GM19397 (cell line): Measurements from ENCODE around the gene SLC25A38.
"Not testable (repeated sequence)": the region's sequence is repeated elsewhere in the genome, so short reads cannot be mapped to it uniquely, and the experiment has no call there.

Experiments used
- ATAC-seq: cut with Tn5 transposase; IDR thresholded peaks from one replicate; pipeline ENCODE4 v1.9.1; 2021; ENCODE audit warnings: mild to moderate bottlenecking, moderate library complexity; ENCODE audit not compliant: unreplicated experiment

The SLC25A38 gene

DNA sequence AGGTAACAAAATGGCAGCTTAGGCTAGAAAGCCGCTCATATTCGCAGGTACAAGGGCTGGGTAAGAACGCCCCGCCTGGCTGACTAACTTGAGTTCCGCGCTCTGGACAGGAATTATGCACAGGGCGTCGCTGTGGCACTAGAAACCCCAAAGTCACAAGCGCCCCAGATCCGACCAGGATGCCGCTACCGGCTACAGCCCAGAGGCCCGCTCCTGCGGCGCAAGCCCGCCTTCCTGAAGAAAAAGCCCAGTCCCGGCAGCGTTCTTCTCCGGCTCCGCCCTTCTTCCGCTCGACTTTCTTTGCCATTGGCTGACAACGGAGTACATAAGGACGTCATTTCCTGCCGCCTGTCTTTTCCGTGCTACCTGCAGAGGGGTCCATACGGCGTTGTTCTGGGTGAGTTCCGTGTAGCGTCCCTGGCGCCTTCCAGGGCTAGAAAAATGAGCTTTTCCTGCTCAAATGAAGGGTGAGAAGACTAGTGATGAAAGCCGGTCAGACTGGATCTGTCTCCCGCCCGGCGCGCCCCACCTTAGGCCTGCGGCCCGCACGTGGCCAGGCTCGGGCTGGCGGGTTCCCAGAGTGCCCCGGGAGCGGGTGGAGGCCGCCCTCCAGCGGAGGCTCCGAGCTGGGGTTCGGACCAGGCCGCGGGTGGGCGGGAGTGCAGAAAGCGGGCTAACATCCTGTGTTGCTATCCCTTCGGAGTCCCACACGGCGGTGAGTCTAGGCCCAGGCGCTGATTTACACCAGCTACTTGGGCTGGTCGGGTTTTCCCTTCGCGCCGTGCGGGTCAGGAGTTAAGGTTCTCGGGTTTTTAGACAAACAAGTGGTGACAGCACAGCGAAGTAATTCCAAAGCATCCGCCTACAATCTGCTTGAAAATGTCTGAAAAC is 23.4 kb downstream of the SLC25A38 start, which contains the start of gene RPSA:
TSS of gene RPSA (plus strand) at position 353 of the 891 bp plus-strand sequence. CDS start 934 bp downstream, outside the sequence.
- ATAC-seq, result peak; percentile 93

DNA sequence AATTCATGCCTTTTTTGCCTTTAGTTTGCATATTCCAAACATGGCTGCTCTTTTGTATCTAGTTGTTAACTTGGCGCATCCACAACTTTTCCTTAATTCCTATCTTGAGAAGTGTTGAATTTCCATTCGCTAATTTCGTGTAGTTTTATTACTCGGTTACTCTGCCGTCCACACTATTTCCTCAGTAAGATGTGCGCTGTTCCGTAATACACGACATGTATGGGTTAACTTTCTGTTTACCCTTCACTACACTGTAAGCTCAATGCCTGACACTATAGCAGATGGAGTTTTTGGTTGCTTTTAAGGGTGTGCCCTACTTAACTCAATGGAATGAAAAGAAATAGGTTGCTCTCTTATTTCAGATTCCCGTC is 24.1 kb downstream of the SLC25A38 start:
- ATAC-seq, result no peak

DNA sequence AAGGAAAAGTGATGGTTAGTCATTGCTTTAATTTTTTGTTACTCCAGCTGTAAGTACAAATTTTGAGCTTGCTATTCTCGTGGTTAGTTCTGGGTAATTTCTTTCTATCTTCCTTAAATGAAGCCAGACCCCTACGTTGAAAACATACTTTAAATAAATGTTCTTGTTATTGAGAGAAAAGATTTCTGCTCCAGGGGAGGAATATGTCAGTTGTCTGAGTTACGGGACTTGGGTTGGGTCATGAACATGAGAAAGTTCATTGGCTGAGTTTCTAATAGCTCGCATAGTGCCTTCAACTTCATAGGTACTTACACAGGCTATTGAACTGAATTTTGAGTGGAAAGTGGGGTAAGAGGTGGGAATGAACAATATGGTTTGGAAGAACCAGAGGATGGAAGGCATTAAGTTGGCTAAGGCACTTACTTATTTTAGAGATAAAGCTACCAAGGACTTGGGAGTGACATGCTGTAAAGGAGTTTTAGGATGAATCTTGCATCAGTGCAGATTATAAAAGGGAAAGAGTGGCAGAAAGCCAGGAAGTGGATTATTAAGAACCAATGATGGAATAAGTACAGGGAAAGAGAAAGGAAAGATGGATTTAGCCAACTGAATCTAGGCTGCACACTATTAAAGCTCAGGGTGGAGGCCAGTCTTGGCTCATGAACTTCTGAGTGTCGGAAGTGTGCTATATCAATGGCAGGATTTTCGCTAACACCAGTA is 24.8 kb downstream of the SLC25A38 start:
- no peak for ATAC-seq

DNA sequence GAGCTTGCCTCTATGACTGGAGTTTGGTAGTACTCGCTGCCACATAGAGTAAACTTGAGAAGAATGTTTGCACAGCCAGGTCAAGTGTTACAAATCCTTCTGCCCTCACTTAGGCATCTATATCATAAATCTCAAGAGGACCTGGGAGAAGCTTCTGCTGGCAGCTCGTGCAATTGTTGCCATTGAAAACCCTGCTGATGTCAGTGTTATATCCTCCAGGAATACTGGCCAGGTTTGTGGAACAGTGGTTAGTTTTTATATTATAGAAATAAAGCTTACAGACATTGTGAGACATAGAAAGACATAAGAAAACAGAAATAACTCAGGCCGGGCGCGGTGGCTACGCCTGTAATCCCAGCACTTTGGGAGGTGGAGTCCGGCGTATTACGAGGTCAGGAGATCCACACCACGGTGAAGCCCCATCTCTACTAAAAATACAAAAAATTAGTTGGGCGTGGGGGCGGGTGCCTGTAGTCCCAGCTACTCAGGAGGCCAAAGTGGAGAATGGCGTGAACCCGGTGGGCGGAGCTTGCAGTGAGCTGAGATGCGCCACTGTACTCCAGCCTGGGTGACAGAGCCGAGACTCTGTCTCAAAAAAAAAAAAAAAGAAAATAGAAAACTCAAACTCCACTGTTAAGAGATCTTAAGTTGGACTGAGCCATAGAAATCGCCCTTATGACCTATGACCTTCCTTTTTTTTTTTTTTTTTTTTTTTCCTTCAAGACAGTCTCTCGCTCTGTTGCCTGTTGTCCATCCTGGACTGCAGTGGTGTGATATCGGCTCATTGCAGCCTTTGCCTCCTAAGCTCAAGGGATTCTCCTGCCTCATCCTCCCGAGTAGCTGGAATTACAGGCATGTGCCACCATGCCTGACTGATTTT is 25.6 kb downstream of the SLC25A38 start:
- no peak for ATAC-seq

DNA sequence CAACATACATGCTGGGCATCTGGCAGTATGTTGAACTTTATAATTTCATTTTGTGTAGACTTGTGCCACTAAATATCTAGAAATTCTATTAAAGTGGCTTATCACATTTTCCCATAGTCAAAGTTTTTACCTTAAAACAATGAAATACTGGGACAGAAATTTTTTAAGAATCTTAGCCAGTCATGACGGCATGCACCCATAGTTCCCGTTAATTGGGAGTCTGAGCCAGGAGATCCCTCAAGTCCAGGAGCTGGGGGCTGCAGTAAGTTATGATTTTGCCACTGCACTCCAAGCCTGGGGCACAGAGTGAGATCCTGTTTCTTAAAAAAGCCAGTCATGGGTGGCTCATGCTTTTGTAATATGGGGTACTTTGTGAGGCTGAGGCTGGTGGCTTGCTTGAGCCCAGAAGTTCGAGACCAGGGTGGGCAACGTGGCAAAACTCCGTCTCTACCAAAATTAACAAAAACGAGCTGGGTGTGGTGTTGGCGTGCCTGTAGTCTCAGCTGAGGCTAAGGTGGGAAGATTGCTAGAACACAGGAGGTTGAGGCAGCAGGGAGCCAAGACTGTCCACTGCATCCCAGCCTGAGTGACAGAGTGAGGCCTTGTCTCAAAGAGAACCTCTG is 26.5 kb downstream of the SLC25A38 start:
- ATAC-seq, result no peak

DNA sequence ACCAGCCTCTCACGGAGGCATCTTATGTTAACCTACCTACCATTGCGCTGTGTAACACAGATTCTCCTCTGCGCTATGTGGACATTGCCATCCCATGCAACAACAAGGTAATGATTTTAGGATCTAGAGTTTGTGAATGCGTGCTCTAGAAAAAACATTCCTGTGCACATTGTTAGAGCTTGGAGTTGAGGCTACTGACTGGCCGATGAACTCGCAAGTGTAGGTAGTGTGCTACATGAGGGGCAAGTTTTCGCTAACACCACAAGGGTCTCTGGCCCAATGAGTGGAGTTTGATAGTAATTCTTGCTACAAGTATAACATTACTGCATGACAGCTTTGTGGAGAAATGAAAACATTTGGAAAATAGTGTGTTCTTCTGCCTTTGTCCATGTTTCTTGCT is 27.7 kb downstream of the SLC25A38 start:
- ATAC-seq, result no peak

DNA sequence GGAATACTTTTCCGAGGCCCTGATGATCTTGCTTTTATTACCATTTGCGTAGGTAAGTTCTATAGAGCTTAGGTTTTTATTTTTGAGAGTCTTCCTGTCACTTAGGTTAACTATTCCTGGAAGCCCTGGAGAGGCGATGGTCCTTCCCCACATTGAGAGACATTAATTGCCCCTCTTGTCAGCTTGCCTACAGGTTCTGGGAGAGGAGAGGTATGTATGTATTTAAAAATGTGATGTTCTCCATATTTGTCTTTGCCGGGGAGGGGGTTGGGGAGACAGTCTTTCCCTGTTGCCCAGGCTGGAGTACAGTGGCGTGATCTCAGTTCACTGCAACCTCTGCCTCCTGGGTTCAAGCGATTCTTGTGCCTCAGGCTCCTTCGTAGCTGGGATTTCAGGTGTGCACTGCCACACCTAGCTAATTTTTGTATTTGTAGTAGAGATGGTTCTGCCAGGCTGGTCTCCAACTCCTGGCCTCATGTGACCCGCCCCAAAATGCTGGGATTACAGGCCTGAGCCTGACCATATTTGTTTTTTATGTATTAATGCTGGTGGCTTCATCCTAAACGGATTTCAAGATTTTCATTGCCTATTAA is 29.6 kb downstream of the SLC25A38 start:
- no peak for ATAC-seq

DNA sequence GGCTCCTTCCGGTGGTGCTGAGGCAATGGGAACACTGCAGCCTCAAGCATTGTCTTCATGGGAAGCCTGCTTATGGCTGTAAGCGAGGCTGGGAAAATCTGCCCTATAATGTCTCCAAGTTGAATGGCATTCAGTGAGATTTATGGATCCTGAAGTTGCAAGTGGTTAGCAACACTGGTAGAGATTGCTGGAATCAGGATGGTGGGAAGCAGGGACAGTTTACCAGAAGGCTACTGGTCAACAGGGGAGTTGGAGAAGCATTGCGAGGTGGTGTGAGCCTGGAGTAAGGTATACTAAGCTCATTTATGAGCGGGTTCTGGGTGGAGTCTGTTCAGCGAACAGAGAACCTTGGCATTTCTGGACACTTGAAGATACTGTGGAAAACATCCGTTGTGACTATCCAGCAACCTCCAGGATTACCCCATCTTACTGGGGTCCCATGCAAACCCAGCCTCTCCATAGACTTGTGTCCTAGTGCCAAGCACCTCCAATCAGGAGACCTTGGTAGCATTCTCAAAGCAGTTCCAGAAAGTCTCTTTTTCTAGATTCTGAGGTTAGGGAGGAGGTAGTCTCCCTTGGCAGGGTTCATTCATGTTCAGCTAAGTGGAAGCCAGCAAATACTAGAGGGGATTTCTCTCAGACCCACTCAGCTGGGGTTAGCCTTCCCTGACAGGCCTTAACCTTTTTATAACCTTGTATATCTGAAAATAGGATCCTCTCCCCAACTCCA is 30.7 kb downstream of the SLC25A38 start:
- no peak for ATAC-seq

DNA sequence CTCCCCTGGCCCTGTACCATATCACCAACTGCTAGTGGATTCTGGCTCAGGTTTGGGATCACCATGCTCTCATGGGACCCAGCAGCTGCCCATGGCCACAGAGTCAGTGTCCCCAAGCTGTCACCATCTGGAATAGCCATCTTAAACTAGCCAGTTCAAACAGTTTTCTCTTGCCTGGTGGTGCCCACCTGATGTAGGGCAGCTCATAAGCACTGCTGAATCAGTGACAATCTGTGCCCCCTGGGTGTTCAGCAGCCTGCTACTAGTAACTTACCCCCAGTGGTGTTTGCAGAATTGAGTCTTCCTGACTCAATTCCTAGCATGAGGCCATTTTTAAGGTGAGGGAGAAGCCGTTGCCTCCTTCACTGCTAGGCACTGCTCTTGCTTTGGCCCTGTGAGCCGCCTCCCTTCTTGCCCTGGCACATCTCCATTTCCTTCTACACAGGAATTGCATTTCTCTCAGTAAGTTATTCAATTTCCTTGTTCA is 31.3 kb downstream of the SLC25A38 start:
- no peak for ATAC-seq

DNA sequence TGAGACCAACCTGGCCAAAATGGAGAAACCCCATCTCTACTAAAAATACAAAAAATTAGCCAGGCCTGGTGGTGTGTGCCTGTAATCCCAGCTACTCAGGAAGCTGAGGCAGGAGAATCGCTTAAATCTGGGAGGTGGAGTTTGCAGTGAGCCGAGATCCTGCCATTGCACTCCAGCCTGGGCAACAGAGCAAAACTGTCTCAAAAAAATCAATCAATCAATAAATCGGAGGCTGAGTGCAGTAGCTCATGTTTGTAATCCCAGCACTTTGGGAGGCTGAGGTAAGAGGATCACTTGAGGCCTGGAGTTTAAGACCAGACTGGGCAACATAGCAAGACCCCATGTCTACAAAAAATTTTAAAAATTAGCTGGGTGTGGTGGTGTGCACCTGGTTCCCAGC is 32.1 kb downstream of the SLC25A38 start:
- ATAC-seq, result not testable (repeated sequence)

DNA sequence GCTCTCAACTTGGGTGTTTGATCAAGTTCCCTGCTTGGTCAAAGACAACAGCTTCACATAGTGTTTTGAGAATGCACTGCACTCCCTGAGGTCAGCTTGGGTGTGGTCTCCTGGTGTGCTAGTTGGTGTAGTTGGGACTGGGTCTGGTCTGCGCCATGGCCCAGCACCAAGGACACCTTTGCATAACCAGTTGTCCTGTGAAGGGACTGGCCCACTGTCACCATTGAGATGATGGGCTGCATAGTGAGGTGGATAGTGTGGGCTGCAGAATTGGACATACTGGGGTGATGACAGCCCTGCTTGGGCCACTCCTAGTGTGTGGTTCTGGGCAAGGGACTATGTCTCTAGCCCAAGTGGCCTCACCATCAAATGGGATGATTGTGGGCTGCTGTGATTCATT is 32.8 kb downstream of the SLC25A38 start:
- no peak for ATAC-seq

DNA sequence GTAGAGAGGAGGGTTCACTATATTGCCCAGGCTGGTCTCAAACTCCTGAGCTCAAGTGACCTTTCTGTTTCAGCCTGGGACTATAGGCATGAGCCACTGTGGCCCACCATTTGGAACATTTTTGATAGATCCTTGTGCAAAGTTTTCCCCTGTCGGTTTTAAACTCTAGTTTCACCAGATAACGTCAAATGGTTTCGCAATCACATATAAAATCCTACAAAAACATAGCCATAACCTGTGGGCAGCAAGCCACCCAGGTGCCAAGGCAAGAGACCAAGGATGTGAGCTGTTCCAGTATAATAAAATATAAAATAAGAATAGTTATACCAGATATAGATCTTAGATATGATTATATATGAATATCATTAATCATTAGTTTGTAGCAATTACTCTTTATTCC is 33.8 kb downstream of the SLC25A38 start:
- not testable (repeated sequence) for ATAC-seq

DNA sequence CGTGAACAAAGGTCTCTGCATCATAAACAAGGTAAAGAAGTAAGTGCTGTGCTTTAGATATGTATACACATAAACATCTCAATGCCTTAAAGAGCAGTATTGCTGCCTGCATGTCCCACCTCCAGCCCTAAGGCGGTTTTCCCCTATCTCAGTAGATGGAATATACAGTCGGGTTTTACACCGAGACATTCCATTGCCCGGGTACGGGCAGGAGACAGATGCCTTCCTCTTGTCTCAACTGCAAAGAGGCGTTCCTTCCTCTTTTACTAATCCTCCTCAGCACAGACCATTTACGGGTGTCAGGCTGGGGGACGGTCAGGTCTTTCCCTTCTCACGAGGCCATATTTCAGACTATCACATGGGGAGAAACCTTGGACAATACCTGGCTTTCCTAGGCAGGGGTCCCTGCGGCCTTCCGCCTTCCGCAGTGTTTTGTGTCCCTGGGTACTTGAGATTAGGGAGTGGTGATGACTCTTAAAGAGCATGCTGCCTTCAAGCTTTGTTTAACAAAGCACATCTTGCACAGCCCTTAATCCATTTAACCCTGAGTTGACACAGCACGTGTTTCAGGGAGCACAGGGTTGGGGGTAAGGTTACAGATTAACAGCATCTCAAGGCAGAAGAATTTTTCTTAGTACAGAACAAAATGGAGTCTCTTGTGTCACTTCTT is 35.5 kb downstream of the SLC25A38 start:
- ATAC-seq, result not testable (repeated sequence)

DNA sequence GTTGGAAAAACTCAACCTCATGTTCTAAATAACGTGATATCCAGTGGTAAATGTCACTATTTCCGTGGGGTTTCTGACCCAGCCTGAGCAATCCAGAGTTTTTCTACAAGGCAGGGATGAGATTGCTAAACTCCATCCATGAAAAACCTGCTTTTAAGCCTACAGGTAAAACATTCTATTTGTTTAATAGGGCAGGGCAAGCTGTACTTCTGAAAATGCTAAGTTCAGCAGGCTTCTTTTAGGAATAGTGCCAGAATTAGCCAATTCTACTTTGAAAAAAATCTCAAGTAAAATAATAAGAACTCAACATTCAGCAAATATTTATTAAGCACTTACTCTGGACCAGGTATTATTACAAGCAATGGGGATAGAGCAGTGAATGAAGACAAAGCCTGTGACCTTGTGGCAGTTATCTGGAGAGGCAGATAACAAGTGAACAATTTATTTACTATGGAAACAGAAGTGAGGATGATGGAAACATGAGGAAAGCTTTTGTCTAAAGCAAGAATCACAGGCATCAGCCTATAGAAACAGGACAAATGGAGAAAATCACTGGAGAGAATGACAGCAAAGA is 36.7 kb downstream of the SLC25A38 start:
- no peak for ATAC-seq

DNA sequence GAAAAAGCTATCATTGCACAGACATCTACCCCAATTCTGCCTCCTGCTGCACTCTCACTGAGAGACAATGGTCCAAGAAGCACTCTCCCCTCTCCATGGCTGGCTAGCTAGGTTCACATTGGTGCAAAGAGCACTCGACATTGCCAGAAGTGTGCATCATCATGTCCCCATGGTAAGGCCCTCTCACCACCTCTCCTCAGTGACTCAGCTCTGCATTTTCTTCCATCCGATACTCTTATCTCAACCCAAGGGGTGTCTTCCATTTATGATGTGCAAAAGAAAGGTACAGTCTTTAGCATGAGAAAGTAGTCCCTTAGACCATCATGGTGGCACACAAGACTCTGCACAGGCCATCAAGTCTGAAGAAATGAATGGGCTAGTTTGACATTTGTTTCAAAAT is 37.4 kb downstream of the SLC25A38 start:
- no peak for ATAC-seq

DNA sequence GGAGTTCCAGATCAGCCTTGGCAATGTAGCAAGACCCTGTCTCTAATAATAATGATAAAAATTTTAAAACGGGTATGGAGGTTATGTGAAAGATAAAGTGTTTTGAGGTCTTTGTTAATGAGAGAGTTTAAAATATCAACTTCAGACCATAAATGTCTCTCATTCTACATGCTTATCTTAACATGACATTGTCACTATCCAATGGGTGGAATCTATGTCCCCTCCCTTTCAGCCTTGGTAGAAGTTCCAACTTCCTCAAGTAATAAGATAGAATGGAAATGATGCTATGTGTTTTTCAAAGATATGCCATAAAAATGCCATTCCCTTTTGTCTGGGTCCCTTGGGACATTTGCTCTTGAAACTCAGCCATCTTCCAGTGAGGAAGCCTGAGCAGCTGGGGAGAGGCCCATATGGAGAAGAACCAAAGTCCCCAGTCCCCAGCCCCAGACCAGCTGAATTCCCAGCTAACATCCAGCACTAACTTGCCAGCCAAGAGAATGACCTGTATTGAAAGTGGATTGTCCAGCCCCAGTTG is 40.3 kb downstream of the SLC25A38 start:
- no peak for ATAC-seq

DNA sequence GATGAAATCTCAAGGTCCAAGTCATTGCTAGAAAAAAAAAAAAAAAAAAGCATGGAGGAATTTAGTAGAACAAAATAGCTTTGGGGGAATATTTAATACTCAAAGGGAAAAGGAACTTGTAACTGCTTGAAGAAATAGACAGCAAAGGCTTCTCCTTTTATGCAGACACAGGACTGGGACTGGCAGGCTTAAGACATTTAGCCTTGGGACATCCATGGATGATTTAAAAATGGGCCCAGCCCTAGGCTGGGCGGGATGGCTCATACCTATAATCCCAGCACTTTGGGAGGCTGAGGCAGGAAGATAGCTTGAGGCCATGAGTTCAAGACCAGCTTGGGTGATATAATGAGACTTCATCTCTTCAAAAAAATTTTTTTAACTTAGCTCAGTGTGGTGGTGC is 43.1 kb downstream of the SLC25A38 start:
- no peak for ATAC-seq

DNA sequence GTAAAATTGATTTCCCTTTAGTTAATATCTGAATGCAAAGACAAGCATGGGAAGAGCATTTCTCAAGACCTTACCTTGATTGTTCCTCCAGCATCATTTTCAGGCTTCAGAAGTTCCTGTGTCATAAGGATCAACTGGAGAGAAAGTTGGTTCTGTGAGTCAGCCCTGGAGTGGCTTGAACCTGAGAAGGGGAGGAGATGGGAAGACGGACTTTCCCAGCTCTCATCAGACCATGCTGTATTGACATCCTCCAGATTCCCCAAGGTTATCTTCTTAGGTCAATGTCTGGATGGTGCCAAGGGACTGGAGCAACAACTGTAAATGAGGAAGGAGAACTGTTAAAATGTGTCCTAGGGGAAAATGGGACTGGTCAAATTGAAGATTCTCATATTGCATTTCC is 44.3 kb downstream of the SLC25A38 start:
- no peak for ATAC-seq
